Renal pelvis (tissue), 4 donors: ENCODE results near the gene FFAR2. TPM values are rescaled to one million over a fixed set of nuclear protein-coding genes. Genes with fewer than 3 reads are reported as not detected.
A peak's percentile ranks its signal among the peaks of the same experiment; 100 is the strongest.
"Not testable (repeated sequence)": the region's sequence is repeated elsewhere in the genome, so short reads cannot be mapped to it uniquely, and the experiment has no call there.

Experiments used
- DNase-seq: peaks from one replicate; pipeline ENCODE4 v3.0.0-alpha.2; 2013
- polyA plus RNA-seq, 3 donors: library from polyadenylated mRNA; unstranded; fragments of 120-200 nt; gene quantifications; one replicate each; pipeline ENCODE4 v1.2.1, GENCODE V29; 2013; ENCODE audit not compliant: insufficient read length in 3 of 3

Gene FFAR2
- polyA plus RNA-seq, 3 donors, result 0.19 to 0.41 (median 0.28) TPM

GRCh38 chr19:35454663-35455062 is 6.6 kb downstream of the FFAR2 start:
- no peak for DNase-seq

- no peak for DNase-seq
Observed at GRCh38 chr19:35455616-35456201, 7.7 kb downstream of the FFAR2 start.

GRCh38 chr19:35457173-35457572 is 9.1 kb downstream of the FFAR2 start:
- no peak for DNase-seq

DNA sequence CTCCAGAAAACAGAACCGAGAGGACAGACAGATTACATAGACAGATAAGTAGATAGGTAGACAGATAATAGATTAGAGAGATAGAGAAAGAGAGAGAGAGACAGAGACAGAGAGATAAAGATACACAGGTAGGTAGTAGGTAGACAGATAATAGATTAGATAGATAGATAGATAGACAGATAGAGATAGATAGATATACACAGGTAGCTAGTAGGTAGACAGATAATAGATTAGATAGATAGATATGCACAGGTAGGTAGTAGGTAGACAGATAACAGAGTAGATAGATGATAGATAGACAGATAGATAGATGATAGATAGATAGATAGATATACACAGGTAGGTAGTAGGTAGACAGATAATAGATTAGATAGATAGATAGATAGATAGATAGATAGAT is 10.1 kb downstream of the FFAR2 start:
- no peak for DNase-seq

DNA sequence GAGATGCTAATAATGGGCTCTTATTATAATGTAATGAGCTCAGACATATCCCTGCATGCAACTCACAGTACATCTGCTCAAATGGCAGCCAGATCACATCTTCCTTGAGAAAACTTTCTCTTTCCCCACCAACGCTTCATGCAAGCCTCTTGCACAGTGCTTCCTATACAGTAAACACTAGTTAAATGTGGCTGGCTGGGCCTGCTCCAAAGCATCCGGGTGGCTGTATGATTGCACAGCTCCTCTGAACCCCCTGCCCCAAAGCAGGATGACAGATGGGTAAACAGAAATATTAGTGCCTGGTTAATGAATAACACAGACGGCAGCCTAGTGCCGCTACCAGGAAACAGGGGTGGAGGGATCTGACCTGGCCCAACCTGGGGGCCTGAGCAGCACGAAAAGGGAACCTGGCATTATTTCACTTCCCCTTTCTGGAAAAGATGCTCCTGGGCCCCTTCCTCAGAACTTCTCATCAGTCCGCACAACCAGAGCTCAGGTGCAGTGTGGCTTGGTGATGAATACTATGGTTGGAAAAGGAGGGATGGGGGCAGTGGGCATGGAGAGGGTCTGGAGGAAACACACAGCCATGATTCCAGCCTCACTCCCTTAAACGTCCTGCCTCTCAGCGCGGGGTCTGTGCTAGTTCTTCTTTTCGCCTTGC is 10.8 kb downstream of the FFAR2 start:
- no peak for DNase-seq

DNA sequence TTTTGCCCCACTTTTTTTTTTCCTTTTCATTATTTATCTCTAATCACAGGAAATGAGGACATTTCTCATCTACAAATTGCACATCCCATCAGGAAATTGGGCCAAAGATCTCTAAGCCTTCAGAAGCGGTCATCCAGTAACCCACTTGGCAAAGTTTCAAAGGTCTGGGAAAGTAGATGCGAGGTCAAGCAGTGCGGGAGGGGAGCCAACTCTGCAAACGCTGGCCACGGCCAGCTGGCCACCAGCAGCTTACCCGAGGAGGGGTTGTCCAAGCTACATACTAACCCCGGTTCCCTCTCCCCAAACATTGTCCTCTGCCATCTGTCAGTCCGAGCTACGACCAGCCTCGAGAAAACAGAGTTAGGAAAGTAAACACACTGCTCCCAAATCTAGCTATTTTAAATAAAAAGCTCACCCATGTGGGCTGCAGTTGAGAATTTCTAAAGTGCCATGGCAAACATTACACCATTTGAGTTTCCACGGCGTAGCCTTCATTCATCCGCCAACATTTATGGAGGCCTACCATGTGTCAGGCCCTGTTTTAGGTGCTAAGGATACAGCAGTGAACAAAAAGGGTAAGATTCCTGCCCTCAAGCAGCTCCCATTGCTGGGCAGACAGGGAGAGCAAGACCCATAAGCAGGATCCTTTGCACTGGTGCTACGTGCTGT is 11.5 kb downstream of the FFAR2 start:
- DNase-seq, result no peak

GRCh38 chr19:35460608-35461007 is 12.6 kb downstream of the FFAR2 start:
- no peak for DNase-seq

DNA sequence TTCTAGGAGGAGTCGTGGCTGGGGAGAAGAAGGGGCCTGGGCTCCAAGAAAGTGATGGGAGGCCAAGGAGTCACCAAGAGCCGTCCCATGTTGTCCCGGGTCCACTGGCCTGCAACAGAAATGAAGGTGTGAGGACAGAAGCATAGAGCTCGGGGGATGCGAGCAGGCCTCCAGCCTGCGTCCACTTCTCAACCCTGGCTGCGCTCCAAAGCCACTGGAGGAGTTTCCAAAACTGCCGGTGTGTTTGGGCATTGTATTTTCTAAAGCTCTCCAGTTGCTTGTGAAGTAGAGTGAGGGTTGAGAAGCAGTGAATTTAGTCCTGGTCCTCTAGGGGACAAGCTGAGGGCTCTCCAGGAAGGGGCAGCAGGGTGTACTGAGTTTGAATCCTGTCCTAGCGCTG is 13.0 kb downstream of the FFAR2 start:
- DNase-seq, result no peak

DNA sequence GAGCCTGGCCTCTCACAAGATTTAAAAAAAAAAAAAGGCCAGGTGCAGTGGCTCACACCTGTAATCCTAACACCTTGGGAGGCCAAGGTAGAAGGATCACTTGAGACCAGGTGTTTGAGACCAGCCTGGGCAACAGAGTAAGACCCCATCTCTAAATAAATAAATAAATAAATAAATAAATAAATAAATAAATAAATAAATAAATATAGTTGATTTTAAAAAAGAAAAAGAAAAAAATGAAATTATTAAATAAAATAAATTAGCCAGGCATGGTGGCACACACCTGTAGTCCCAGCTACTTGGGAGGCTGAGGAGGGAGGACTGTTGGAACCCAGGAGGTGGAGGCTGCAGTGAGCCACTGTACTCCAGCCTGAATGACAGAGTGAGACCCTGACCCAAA is 13.7 kb downstream of the FFAR2 start:
- not testable (repeated sequence) for DNase-seq

DNA sequence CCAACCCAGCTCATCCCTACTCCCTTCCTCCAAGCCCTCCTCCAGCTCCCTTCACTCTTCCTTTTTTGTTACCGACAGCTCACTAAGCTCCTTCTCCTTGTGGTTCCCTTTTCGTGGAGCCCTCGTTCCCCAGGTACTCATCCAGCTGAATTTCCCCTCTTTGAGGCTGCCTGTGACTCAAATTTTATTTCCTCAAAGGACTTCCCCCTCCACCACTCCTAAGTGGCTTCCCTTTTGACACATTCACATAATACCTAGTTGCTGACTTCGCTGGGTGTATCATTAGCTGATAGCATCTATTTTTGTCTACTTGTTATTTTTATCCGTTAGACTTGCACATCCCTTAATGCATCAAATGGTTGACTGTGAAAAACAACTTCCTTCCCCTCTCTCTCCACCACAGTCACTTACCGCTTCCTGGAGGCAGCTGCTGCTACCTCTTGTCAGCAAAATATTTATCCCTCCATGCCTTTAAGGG is 14.5 kb downstream of the FFAR2 start:
- peak; percentile 12 for DNase-seq

DNA sequence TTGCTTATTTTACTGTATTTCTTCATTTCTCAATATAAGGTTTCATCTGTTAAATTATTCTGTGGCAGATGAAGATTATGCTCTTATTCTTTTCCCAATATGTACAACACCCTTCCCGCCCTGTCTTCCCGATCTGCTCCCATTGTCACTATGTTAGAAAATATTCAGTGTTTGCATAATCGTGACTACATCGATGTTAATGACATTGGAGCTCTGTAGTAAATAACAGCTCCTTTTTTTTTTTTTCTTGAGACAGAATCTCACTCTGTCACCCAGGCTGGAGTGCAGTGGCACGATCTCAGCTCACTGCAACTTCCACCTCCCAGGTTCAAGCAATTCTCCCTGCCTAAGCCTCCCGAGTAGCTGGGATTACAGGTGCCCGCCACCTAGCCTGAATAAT is 14.9 kb downstream of the FFAR2 start:
- not testable (repeated sequence) for DNase-seq

GRCh38 chr19:35466259-35466658 is 18.2 kb downstream of the FFAR2 start:
- DNase-seq, result no peak

DNA sequence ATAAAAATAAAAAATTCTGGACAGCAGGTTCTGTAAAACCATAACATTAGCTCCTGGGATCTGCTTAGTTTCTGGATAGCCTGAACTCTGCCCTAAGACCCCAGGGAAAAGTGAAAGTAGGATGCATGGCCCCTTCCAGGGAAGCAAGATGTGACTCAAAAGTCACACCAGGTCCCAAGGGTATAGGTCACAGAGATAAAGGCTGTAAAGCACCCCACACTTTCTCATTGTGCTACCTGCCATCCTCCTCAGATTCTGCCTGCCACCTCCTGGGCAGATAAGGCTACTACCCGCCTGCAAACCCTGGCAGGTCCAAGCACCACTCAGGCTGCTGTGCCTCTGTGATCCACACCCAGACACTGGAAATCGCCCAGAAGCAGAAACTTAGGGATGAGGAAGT is 20.6 kb downstream of the FFAR2 start:
- DNase-seq, result peak; percentile 17

GRCh38 chr19:35470128-35470527 is 22.1 kb downstream of the FFAR2 start:
- DNase-seq, result no peak

- not testable (repeated sequence) for DNase-seq
Observed at GRCh38 chr19:35471075-35471474, 23.0 kb downstream of the FFAR2 start.

DNA sequence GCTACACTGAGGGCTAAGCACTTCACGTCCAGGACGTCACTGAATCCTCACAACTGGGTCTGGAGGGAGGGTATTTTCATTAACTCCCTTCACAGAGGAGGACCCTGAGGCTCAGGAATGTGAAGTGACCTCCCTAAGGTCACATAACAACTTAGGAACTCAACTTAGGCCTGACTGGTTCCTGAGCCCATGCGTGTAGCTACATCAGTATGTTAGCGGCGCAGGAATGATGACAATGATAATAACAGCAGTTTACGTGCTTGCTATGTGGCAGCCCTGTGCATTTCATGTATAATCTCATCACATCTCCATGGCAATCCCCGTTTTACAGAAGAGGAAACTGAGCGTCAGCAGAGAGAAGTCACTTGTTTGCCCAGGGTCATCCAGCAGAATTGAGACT is 23.9 kb downstream of the FFAR2 start:
- DNase-seq, result no peak

GRCh38 chr19:35474104-35474503 is 26.0 kb downstream of the FFAR2 start:
- DNase-seq, result no peak

DNA sequence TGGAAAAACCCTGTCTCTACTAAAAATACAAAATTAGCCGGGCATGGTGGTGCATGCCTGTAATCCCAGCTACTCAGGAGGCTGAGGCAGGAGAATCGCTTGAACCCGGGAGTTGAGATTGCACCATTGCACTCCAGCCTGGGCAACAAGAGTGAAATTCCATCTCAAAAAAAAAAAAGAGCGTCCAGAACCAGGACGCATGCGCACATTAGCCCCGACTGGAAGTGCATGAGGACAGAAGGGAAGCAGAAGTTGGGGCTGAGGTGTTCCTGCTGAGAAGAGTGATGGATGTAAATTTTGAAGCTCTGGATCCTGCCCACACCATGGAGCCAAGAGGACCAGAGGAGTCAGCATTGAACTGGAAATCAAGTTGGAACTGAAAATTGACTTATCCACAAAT is 26.5 kb downstream of the FFAR2 start:
- DNase-seq, result not testable (repeated sequence)

- no peak for DNase-seq
Observed at GRCh38 chr19:35476149-35476548, 28.1 kb downstream of the FFAR2 start.

GRCh38 chr19:35478794-35479677 is 31.0 kb downstream of the FFAR2 start:
- DNase-seq, result no peak

GRCh38 chr19:35483089-35483488 is 35.0 kb downstream of the FFAR2 start:
- DNase-seq, result no peak
